Mucosa of gallbladder (tissue), 1 donor: ENCODE results near the gene TOM1L1. TPM values are rescaled to one million over a fixed set of nuclear protein-coding genes. Genes with fewer than 3 reads are reported as not detected.

Source experiments
- DNase-seq: peaks from one replicate; pipeline ENCODE4 v3.0.0-alpha.2; 2020; ENCODE audit warnings: low spot score
- total RNA-seq: library from RNA; stranded (reverse); gene quantifications from one replicate; pipeline ENCODE4 v1.2.1, GENCODE V29; 2021
- donor health status: DM: no; HTN: no; CAD: no.

TOM1L1 gene
- total RNA-seq, 1 donor from 2014 or later = 61.7 TPM

GRCh38 chr17:54992797-54993639 lies 92.4 kb downstream of the TOM1L1 start:
- DNase-seq = no peak

DNA sequence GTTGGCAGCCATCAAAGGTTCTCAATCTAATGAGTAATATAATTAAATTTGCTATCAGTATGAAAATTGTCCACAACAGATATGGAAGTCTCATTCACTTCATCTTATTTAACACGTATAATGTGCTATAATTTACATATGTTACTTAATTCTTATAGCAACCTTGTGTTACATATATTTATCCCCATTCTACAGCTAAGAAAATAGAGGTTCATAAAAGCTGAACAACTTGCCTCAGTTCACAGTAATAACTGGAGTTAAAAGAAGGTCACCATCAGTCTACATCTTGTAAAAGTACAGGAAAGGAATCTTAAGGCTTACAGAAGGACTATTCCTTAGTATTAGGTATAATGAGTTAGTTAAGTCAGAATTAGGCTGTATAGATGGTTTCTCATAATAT lies 95.8 kb downstream of the TOM1L1 start:
- no peak for DNase-seq

DNA sequence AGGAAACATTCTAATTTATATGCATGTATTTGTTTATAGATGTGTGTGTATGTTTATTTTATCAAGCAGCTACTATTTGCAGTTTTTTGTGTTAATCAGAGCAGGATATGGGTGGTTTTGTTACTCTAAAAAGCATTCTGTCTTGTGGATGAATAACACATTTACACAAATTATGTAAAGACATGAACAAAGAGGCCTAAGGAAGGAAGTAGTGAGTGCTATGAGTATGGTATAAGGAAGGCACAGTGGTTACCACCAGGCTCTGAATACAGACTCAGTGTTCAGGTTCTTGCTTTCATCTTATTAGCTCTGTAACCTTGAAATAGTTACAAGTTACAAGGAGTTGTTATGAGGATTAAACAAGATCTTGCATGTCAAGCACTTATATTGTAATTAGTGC lies 101.8 kb downstream of the TOM1L1 start:
- no peak for DNase-seq

- no peak for DNase-seq
These were observed 103.8 kb downstream of the TOM1L1 start for GRCh38 chr17:55004484-55004883.

GRCh38 chr17:55005520-55005919 lies 104.9 kb downstream of the TOM1L1 start:
- no peak for DNase-seq

Other genes starting within 250 kb of the TOM1L1 start
- 60.8 TPM for gene COX11, start 67.8 kb downstream of the TOM1L1 start, total RNA-seq
- gene STXBP4, start 67.9 kb downstream of the TOM1L1 start, total RNA-seq = 25.9 TPM